Omental fat pad (tissue), 4 donors: ENCODE data around the gene TDRD9. TPM values are rescaled to one million over a fixed set of nuclear protein-coding genes. Genes with fewer than 3 reads are reported as not detected.

Experiments used
- ATAC-seq: fragments of 150-250 bp; one replicate; pipeline ENCODE4 v1.9.1; 2016; ENCODE audit warnings: mild to moderate bottlenecking, moderate library complexity; ENCODE audit not compliant: low FRiP score
- DNase-seq: peaks from one replicate; pipeline ENCODE4 v3.0.0-alpha.2; 2019; ENCODE audit warnings: low spot score
- CTCF ChIP-seq, 3 donors: fragments of 450-650 bp; IDR thresholded peaks; one replicate each; pipeline ENCODE4 v1.5.1; 2016 to 2017; ENCODE audit warnings: antibody characterized with exemption in 3 of 3, mild to moderate bottlenecking in 3 of 3, moderate library complexity in 2 of 3
- total RNA-seq, 4 donors: library from RNA; depleted of rRNA; stranded (reverse); fragments of >200 nt; gene quantifications; one replicate each; pipeline ENCODE4 v1.1.0, GENCODE V29; 2016

TDRD9 gene
- total RNA-seq, 4 donors from 2014 or later, result 0.28 to 8.0 (median 1.1) TPM

DNA sequence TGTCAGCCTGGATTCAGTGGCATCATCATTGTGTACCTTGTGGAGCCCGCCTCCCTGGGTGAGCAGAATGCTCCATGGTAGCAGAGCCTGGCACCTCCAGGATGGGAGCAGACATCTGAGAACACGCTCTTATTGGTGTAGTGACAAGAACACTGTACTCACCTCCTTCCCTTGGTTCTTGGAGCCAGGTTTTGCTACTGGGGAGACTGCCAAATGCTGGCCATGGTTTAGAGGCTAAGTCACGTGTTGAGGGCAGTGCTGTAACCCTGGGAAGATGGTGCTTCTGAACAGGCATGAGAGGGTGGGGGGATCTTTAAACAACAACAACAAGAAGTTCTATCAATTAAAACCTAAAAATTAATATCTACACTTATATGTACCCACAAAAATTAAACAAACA is 109.6 kb downstream of the TDRD9 start:
- ATAC-seq, result no peak
- no peak for DNase-seq
- TF ChIP-seq CTCF (IDR thresholded peaks at IDR 0.05), result no peak

- DNase-seq, result no peak
- ATAC-seq, result no peak
- no peak for TF ChIP-seq CTCF (IDR thresholded peaks at IDR 0.05)
Measured at GRCh38 chr14:104039214-104039613, 111.0 kb downstream of the TDRD9 start.

GRCh38 chr14:104040539-104040938 is 112.3 kb downstream of the TDRD9 start:
- DNase-seq (no peak), ATAC-seq (no peak)
- no peak for TF ChIP-seq CTCF (IDR thresholded peaks at IDR 0.05)

DNA sequence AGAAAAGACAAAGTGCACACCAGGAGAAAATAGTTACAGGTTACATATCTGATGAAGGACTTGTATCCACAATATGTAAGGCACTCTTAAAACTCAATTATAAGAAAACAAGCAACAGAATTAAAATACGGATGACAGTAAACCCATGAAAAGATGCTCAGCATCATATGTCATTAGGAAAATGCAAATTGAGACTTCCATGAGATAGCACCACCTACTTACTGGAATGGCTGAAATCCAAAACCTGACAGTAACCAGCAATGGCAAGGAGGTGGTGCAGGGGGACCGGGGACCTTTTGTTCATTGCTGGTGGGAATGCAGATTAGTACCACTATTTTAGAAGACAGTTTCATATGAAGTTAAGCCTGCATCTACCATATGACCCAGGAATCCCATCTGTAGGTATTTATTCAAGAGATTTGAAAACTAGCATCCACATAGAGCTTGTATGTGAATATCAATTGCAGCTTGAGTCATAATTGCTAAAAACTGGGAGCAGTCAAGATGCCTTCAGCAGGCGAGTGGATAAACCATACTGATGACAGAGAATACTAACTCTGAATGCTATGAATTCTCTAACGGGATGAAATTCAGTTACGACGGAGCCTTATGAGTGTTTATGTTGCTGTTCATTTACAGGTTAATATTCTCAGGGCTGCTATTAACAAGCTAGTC is 113.3 kb downstream of the TDRD9 start:
- no peak for ATAC-seq
- DNase-seq, result no peak
- TF ChIP-seq CTCF (IDR thresholded peaks at IDR 0.05), result no peak

- ATAC-seq, result no peak
- TF ChIP-seq CTCF (IDR thresholded peaks at IDR 0.05), result no peak
- DNase-seq, result no peak
Measured at GRCh38 chr14:104044016-104044415, 115.8 kb downstream of the TDRD9 start.

GRCh38 chr14:104047761-104048160 is 119.5 kb downstream of the TDRD9 start:
- no peak for DNase-seq
- no peak for ATAC-seq
- TF ChIP-seq CTCF (IDR thresholded peaks at IDR 0.05), result no peak

DNA sequence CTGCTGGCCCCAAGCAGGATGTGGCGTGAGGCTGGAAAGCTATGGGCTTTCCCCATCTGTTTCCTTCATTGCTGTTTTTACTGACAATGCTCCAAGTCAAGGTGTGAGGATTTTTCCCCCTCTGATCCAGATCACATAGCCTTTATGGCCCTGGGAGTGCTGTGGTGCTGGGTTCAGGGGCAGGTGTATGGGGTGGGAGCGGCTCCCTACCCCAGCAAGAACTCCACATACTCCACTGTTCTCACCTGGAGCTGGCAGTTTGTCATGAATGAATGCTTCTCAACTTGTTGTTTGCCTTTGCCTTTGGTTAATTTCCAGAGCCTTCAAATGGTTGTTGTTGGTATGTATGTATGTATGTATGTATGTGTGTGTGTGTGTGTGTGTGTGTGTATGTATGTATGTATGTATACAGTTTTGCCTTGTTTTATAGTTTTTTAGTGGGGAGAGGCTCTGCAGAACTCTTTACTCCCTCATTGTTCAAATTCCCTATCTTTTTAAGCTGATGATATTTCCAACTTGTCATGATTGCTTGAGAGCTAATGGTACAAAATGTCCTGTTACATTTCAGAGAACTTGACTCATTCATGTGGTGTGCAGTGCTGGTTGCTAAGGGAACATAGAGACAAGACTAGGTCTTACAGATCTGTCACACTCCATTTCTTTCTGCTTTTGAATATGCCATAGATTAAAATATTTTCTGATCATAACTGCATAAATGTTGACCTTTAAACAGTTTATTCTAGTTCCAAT is 120.7 kb downstream of the TDRD9 start:
- ATAC-seq (no peak), DNase-seq (no peak)
- no peak for TF ChIP-seq CTCF (IDR thresholded peaks at IDR 0.05)
